Measurements from ENCODE around the gene COG1.

The COG1 gene

GRCh38 chr17:73227944-73228343 lies 35.1 kb downstream of the COG1 start:
- H3K4me3 ChIP-seq (ENCODE audit: low read depth, low read length) = no peak overlapping the region

GRCh38 chr17:73228748-73229236 lies 35.9 kb downstream of the COG1 start:
- H3K4me3 ChIP-seq (ENCODE audit: low read depth, low read length) = no peak overlapping the region

- no peak overlapping the region for H3K4me3 ChIP-seq (ENCODE audit: low read depth, low read length)
Observed at GRCh38 chr17:73230088-73230487, 37.2 kb downstream of the COG1 start.

- peak overlapping the region; percentile 87 for H3K4me3 ChIP-seq (ENCODE audit: low read depth, low read length)
Observed at GRCh38 chr17:73231395-73231794, 38.5 kb downstream of the COG1 start.

- H3K4me3 ChIP-seq (ENCODE audit: low read depth, low read length) = peak overlapping the region; percentile 87
Observed at GRCh38 chr17:73231841-73232586, 39.2 kb downstream of the COG1 start.

DNA sequence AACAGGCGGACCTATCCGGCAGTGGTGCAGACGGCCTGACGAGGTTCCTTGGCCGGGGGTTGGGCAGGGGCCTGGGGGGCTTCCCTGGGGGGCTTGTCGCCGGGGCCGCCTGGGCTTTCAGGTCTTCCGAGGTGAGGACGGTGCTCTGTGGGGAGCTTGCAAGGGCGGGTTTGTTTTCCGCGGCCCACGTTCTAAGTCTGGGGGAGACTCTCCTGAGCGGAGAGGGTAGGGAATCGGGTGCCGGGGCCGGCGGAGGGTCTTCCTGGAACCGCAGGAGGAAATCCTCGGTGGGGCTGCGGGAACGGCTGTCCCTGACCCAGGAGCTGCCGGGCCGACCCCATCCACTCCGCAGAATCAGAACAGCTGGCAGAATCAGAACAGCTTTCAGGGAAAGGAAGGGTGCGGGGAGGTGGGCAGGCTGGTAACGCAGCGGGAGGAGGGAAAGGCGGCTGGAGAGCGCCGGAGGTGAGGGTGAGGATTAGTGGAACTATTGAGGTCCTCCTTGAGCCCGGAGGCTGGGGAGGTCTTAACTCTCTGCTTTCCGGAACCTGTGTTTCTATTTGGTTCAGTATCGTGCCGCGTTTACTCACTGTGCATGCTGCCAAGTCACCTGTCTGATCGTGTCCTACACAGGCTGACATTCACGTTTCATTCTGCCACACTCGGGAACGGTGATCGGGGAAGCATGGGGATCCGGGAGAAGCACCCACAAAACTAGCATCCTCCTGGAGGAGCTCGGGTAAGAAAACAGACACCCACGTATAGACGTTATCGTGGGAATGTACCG lies 39.9 kb downstream of the COG1 start:
- peak overlapping the region; percentile 87 for H3K4me3 ChIP-seq (ENCODE audit: low read depth, low read length)

DNA sequence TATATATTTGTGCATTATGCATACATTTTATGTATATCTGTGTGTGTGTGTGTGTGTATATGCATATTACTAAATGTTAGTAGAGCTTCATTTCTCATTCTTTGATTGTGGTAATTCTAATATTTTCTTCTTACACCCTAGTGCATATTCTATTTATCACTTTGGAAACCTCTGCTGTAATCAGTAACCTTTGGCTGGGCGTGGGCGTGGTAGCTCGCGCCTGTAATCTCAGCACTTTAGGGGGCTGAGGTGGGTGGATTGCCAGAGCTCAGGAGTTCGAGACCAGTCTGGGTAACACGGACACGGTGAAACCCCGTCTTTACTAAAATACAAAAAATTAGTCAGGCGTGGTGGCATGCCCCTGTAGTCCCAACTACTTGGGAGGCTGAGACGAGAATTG lies 41.9 kb downstream of the COG1 start:
- H3K4me3 ChIP-seq (ENCODE audit: low read depth, low read length) = no peak overlapping the region

DNA sequence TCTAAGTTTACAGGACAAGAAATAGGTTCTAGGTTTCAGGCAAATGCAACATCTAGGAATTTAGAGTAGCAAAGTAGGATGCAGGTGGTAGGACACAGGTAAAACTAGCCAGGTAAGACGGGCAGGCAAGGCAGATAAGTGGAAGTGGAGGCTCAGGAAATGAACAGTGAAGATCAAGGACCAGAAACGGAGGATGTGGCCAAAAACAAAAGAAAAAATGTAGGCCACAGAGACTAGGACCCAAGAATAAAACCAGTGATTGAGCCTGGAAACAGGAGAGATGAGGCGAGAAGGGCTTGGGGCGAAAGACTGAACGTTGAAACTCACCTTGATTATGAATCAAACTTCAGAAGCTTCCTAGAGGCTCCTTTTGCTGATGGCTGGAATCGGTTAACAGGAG lies 44.9 kb downstream of the COG1 start:
- H3K4me3 ChIP-seq (ENCODE audit: low read depth, low read length) = no peak overlapping the region

DNA sequence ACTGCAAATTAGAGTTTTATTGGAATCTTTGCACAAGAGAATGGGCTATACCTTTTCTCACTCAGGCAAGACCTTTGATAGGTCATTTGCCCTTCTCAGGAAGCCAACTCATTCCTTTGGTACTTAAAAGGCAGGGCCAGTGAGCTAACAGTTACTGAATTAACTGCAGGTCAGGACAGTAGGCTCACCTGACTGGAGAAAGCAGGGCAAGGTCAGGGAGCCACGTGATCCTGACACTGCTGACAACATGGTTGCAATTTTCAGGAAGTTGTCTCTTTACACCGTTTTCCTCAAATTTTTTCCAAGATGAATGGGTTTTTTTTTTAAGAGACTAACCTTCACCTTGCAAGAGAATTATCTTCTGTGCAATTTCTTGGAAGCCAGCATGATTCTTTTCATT lies 47.7 kb downstream of the COG1 start:
- H3K4me3 ChIP-seq (ENCODE audit: low read depth, low read length) = no peak overlapping the region

GRCh38 chr17:73247726-73248125 lies 54.9 kb downstream of the COG1 start:
- H3K4me3 ChIP-seq (ENCODE audit: low read depth, low read length) = no peak overlapping the region

- H3K4me3 ChIP-seq (ENCODE audit: low read depth, low read length) = no peak overlapping the region
Observed at GRCh38 chr17:73248532-73248931, 55.7 kb downstream of the COG1 start.

- H3K4me3 ChIP-seq (ENCODE audit: low read depth, low read length) = no peak overlapping the region
Observed at GRCh38 chr17:73249700-73250099, 56.8 kb downstream of the COG1 start.

GRCh38 chr17:73250851-73251640 lies 58.2 kb downstream of the COG1 start:
- no peak overlapping the region for H3K4me3 ChIP-seq (ENCODE audit: low read depth, low read length)

DNA sequence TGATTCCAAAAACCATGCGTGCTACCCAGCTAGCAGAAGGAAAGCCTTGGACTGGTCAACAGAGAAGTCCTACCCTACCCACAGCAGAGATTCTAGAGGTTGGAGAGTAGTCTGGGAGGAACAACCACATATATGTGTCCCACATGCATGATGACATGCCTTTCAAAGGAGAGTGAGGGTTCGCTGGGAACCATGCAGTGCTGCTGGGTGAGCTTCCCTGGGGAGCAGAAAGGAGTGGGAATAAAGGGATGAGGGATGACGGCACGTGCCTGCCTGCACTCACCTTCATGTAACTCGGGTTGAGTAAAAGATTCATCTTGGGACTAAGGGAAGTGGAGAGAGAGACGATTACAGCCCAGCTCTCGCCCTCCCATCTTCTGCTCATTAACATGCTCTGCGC lies 59.0 kb downstream of the COG1 start:
- H3K4me3 ChIP-seq (ENCODE audit: low read depth, low read length) = no peak overlapping the region

GRCh38 chr17:73255671-73256181 lies 62.9 kb downstream of the COG1 start:
- no peak overlapping the region for H3K4me3 ChIP-seq (ENCODE audit: low read depth, low read length)

DNA sequence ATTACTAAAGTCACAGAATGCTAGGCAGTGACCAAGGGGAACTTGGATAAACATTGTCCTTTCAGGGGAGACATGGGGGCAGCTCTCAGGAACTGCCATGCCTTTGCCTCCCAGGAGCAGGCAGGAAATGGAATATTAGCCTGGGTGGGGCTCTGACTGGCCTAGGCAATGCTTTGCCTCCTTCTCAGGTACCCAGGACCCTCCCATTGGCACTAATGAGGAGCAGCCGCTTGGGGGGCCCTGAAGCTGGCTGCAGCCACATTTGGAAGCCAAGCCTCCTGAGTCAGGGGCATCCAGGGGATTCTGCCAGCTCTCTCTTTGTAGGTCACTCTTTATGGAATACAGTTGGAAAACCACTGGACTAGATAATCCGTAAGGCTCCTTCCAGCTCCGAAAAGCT lies 63.4 kb downstream of the COG1 start:
- H3K4me3 ChIP-seq (ENCODE audit: low read depth, low read length) = no peak overlapping the region

DNA sequence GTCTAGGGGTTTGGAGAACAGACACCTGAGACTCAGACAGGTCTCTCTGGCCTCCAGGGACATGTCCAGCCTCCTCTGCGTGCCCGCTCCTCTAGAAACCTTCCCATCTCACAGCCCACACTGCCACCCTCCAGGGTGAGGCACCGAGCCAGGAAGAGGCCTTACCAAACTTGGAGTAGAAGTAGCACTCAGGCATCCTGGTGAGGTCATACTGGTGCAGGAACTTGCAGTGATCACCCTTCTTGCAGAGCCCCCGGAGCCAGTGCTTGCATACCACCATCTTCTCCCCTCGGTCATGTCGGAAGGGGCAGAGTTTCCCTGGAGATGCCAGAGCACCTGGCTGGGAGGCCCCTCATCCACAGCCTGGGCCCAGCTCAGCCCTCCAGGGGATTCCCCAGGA lies 64.7 kb downstream of the COG1 start:
- no peak overlapping the region for H3K4me3 ChIP-seq (ENCODE audit: low read depth, low read length)
